WTC11 (cell line): Measurements from ENCODE around the gene CRYBA2. TPM values are rescaled to one million over a fixed set of nuclear protein-coding genes. Genes with fewer than 3 reads are reported as not detected.

ENCODE experiments used
- ATAC-seq: fragments of 200-7000 bp; cut with Tn5 transposase; 2 replicates; pipeline ENCODE4 v1.10.0; 2021; ENCODE audit warnings: mild to moderate bottlenecking, moderate library complexity
- CTCF ChIA-PET: fragments of 300-600 bp; sonication (Branson Sonifier 250); formaldehyde crosslinking; loops from one replicate; lab custom pipeline; 2021; ENCODE audit warnings: antibody characterized with exemption; lab: Charles Lee
- POLR2A ChIA-PET: fragments of 350-600 bp; sonication (Branson Sonifier 250); formaldehyde crosslinking; loops from one replicate; lab custom pipeline; 2021; ENCODE audit warnings: antibody characterized with exemption; lab: Charles Lee
- DNase-seq: peaks from one replicate; pipeline ENCODE4 v3.0.0; 2021; ENCODE audit warnings: low spot score
- H3K27ac Mint-ChIP-seq: 2 replicates; pipeline ENCODE4 v1.8.0; 2021; ENCODE audit warnings: mixed read lengths
- H3K27me3 Mint-ChIP-seq: 2 replicates; pipeline ENCODE4 v1.8.0; 2021; ENCODE audit warnings: low read depth, mild to moderate bottlenecking, moderate library complexity, mixed read lengths
- H3K36me3 Mint-ChIP-seq: 2 replicates; pipeline ENCODE4 v1.8.0; 2021; ENCODE audit warnings: mixed read lengths
- H3K4me1 Mint-ChIP-seq: 2 replicates; pipeline ENCODE4 v1.8.0; 2022; ENCODE audit warnings: mixed read lengths
- H3K4me3 Mint-ChIP-seq: 2 replicates; pipeline ENCODE4 v1.8.0; 2021; ENCODE audit warnings: mild to moderate bottlenecking, moderate library complexity, mixed read lengths
- H3K9me3 Mint-ChIP-seq: 2 replicates; pipeline ENCODE4 v1.8.0; 2021; ENCODE audit warnings: mixed read lengths
- ELF4 ChIP-seq: sonication (generic); formaldehyde crosslinking; IDR thresholded peaks from 2 replicates; pipeline ENCODE4 v1.8.1; 2022; ENCODE audit warnings: low read depth, mild to moderate bottlenecking, moderate library complexity, missing genetic modification reagents
- EMX1 ChIP-seq: fragments of 250-450 bp; sonication (Bioruptor Pico); IDR thresholded peaks from 2 replicates; pipeline ENCODE4 v1.8.0; 2021; ENCODE audit warnings: mild to moderate bottlenecking
- ESRRA ChIP-seq: sonication (generic); formaldehyde crosslinking; IDR thresholded peaks from 2 replicates; pipeline ENCODE4 v1.8.1; 2022; ENCODE audit warnings: mild to moderate bottlenecking, missing genetic modification reagents, borderline replicate concordance
- FOXP1 ChIP-seq: sonication (generic); formaldehyde crosslinking; IDR thresholded peaks from 2 replicates; pipeline ENCODE4 v1.8.0; 2022; ENCODE audit warnings: missing genetic modification reagents, mild to moderate bottlenecking, moderate library complexity, borderline replicate concordance
- GABPB1 ChIP-seq: sonication (generic); formaldehyde crosslinking; IDR thresholded peaks from 2 replicates; pipeline ENCODE4 v1.8.1; 2023; ENCODE audit warnings: mild to moderate bottlenecking, missing genetic modification reagents
- GRHL2 ChIP-seq: fragments of 250-450 bp; sonication (Bioruptor Pico); IDR thresholded peaks from 2 replicates; pipeline ENCODE4 v1.8.0; 2022; ENCODE audit warnings: mild to moderate bottlenecking, moderate library complexity; ENCODE audit not compliant: insufficient replicate concordance, severe bottlenecking
- TCF7 ChIP-seq: sonication (generic); formaldehyde crosslinking; IDR thresholded peaks from 2 replicates; pipeline ENCODE4 v1.8.0; 2022; ENCODE audit warnings: mild to moderate bottlenecking, low read depth, missing genetic modification reagents, moderate library complexity
- TEAD1 ChIP-seq: sonication (generic); formaldehyde crosslinking; IDR thresholded peaks from 2 replicates; pipeline ENCODE4 v1.8.0; 2022; ENCODE audit warnings: mild to moderate bottlenecking, missing genetic modification reagents
- ZNF121 ChIP-seq: sonication (generic); formaldehyde crosslinking; IDR thresholded peaks from 2 replicates; pipeline ENCODE4 v1.8.0; 2023; ENCODE audit warnings: missing genetic modification reagents
- ZNF317 ChIP-seq: sonication (generic); formaldehyde crosslinking; IDR thresholded peaks from 2 replicates; pipeline ENCODE4 v1.8.1; 2023; ENCODE audit warnings: low read depth, mild to moderate bottlenecking, moderate library complexity, missing genetic modification reagents, borderline replicate concordance
- ZNF416 ChIP-seq: fragments of 250-450 bp; sonication (Bioruptor Pico); IDR thresholded peaks from 2 replicates; pipeline ENCODE4 v1.9.0; 2021; ENCODE audit warnings: mild to moderate bottlenecking, inconsistent platforms
- total RNA-seq: library from RNA; stranded (reverse); gene quantifications from 3 replicates; pipeline ENCODE4 v1.2.3, GENCODE V29; 2021
- TF ChIP-seq, protein P1 (sequence below): fragments of 250-450 bp; sonication (Bioruptor Pico); IDR thresholded peaks from 2 replicates; pipeline ENCODE4 v1.9.0; 2021; ENCODE audit warnings: mild to moderate bottlenecking, borderline replicate concordance
- TF ChIP-seq, protein P2 (sequence below): fragments of 250-450 bp; sonication (Bioruptor Pico); conservative IDR thresholded peaks from 2 replicates; pipeline ENCODE4 v1.9.0; 2021; ENCODE audit warnings: mild to moderate bottlenecking
- TF ChIP-seq, protein P3 (sequence below): fragments of 250-450 bp; sonication (Bioruptor Pico); IDR thresholded peaks from 2 replicates; pipeline ENCODE4 v2.1.2; 2022; ENCODE audit warnings: mild to moderate bottlenecking, moderate library complexity
- TF ChIP-seq, protein P4 (sequence below): fragments of 250-450 bp; sonication (Bioruptor Pico); IDR thresholded peaks from 2 replicates; pipeline ENCODE4 v1.9.0; 2021; ENCODE audit warnings: mild to moderate bottlenecking
- TF ChIP-seq, protein P5 (sequence below): sonication (generic); formaldehyde crosslinking; IDR thresholded peaks from 2 replicates; pipeline ENCODE4 v1.8.1; 2023; ENCODE audit warnings: mild to moderate bottlenecking, missing genetic modification reagents, moderate library complexity
- TF ChIP-seq, protein P6 (sequence below): sonication (generic); formaldehyde crosslinking; IDR thresholded peaks from 2 replicates; pipeline ENCODE4 v1.8.1; 2023; ENCODE audit warnings: mild to moderate bottlenecking, missing genetic modification reagents, borderline replicate concordance
- TF ChIP-seq, protein P7 (sequence below): sonication (generic); formaldehyde crosslinking; IDR thresholded peaks from 2 replicates; pipeline ENCODE4 v1.8.0; 2023; ENCODE audit warnings: missing genetic modification reagents

Gene CRYBA2
- total RNA-seq, 1 experiment from 2014 or later = not detected

DNA sequence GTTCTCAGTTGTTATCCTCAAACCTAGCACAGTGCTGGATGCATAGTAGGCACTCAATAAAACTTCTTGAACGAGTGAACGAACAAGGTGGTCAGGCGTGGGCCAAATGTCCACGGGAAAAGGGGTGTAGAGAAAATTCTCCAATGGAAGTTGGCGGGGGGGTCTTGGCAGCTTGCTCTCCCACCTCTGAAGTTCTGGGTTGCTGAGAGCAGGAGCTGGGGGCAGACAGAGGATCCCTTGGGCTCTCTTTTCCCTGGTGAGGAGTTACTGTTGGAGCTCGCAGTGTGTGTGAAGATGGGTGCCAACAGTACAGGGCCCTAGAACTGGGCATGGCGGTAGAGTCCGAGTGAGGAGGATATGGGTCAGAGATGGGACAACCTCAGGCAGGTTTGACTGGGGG lies 2.3 kb upstream of the CRYBA2 start:
- Mint-ChIP-seq H3K36me3 (no peaks in the 10 kb centered on the region), H3K4me1 (peaks cover 21% of the 10 kb centered on the region), H3K27ac (no peak overlapping the region), H3K9me3 (no peaks in the 10 kb centered on the region), H3K4me3 (no peak overlapping the region), H3K27me3 (peaks cover 100% of the 10 kb centered on the region)
- DNase-seq = no peak
- no peak for TF ChIP-seq ZNF121 (CRISPR knock-in tag)
- TF ChIP-seq, protein P1, sequence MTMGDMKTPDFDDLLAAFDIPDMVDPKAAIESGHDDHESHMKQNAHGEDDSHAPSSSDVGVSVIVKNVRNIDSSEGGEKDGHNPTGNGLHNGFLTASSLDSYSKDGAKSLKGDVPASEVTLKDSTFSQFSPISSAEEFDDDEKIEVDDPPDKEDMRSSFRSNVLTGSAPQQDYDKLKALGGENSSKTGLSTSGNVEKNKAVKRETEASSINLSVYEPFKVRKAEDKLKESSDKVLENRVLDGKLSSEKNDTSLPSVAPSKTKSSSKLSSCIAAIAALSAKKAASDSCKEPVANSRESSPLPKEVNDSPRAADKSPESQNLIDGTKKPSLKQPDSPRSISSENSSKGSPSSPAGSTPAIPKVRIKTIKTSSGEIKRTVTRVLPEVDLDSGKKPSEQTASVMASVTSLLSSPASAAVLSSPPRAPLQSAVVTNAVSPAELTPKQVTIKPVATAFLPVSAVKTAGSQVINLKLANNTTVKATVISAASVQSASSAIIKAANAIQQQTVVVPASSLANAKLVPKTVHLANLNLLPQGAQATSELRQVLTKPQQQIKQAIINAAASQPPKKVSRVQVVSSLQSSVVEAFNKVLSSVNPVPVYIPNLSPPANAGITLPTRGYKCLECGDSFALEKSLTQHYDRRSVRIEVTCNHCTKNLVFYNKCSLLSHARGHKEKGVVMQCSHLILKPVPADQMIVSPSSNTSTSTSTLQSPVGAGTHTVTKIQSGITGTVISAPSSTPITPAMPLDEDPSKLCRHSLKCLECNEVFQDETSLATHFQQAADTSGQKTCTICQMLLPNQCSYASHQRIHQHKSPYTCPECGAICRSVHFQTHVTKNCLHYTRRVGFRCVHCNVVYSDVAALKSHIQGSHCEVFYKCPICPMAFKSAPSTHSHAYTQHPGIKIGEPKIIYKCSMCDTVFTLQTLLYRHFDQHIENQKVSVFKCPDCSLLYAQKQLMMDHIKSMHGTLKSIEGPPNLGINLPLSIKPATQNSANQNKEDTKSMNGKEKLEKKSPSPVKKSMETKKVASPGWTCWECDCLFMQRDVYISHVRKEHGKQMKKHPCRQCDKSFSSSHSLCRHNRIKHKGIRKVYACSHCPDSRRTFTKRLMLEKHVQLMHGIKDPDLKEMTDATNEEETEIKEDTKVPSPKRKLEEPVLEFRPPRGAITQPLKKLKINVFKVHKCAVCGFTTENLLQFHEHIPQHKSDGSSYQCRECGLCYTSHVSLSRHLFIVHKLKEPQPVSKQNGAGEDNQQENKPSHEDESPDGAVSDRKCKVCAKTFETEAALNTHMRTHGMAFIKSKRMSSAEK = no peak
- TF ChIP-seq ZNF317 (CRISPR knock-in tag) = no peak
- TF ChIP-seq ESRRA = no peak
- TF ChIP-seq FOXP1 (CRISPR knock-in tag) = no peak
- TF ChIP-seq, protein P2, sequence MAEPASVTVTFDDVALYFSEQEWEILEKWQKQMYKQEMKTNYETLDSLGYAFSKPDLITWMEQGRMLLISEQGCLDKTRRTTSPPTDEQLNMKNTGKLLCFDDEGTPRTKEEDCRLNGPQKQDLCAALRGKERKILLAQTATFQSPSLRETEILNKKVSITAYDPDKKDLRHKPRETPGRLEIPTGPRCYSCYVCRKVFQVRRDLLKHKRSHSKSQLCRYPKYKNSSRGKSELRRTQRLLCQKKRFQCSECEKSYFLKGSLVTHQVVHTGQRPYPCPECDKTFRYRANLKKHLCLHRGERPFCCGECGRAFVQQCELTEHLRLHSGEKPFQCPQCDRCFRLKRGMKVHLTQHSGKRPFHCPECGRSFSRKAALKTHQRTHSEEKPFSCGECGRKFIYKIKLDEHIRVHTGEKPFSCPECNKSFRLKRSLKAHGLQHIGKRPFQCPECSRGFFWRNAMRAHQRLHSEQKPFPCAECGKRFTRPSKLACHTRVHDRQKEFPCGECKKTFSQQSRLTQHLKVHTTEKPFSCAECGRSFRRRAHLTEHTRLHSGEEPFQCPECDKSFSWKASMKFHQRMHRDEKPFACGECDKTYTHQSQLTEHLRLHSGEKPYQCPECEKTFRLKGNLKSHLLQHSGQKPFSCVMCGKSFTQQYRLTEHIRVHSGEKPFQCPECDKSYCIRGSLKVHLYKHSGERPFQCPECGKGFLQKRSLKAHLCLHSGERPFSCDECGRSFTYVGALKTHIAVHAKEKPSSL (CRISPR knock-in tag) = no peak
- TF ChIP-seq GABPB1 (CRISPR knock-in tag) = no peak
- TF ChIP-seq, protein P3, sequence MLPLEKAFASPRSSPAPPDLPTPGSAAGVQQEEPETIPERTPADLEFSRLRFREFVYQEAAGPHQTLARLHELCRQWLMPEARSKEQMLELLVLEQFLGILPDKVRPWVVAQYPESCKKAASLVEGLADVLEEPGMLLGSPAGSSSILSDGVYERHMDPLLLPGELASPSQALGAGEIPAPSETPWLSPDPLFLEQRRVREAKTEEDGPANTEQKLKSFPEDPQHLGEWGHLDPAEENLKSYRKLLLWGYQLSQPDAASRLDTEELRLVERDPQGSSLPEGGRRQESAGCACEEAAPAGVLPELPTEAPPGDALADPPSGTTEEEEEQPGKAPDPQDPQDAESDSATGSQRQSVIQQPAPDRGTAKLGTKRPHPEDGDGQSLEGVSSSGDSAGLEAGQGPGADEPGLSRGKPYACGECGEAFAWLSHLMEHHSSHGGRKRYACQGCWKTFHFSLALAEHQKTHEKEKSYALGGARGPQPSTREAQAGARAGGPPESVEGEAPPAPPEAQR (CRISPR knock-in tag) = no peak
- no peak for TF ChIP-seq GRHL2 (CRISPR knock-in tag)
- no peak for TF ChIP-seq TCF7
- TF ChIP-seq, protein P4, sequence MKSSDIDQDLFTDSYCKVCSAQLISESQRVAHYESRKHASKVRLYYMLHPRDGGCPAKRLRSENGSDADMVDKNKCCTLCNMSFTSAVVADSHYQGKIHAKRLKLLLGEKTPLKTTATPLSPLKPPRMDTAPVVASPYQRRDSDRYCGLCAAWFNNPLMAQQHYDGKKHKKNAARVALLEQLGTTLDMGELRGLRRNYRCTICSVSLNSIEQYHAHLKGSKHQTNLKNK (CRISPR knock-in tag) = no peak
- ChIA-PET CTCF (interaction anchor here (0.6 to 10.6 kb wide), 16 partner anchors 10 to 125 kb away, joined by 3 to 158 read pairs (median 4); partner anchors contain the start of gene FEV), POLR2A (no interaction called here)
- no peak for ATAC-seq

DNA sequence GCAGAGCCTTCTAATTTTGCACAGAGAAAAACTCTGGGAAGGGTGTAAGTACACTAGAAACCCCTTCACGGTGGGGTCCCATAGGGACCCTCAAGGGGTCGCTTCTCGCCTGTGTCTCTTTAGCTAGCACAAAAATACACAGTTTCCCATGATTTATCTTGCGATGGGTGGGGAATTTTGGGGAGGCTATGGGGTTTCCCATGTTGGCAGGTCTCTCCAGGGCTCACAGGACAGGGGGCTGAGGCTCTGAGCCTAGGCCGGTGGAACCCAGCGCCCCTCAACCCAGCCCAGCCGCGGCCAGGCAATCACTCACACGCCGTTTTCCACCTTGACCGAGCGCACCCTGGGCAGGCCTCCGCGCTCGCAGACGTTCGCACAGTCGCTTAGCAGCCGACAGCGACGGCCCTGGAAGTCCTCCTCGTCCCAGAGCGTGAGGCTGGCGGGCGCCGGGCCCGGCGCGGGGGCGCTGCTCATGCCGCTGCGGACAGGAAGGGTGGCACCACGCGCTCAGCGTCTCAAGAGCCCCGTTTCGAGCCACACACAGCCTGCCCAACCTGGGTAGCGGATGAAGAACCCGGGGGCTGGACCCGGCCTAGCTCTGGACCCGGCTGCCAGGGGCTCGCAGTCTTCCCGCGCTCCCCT lies 398 bp downstream of the CRYBA2 start:
- peaks cover 6% of the 10 kb centered on the region for H3K4me1 Mint-ChIP-seq
- ChIA-PET CTCF (interaction anchor here (1.0 to 10.6 kb wide), 7 partner anchors 9 to 116 kb away, joined by 3 to 158 read pairs (median 9); partner anchors contain the start of genes CFAP65 and FEV), POLR2A (no interaction called here)
- peaks cover 100% of the 10 kb centered on the region for H3K27me3 Mint-ChIP-seq
- ATAC-seq (peak; percentile 10), DNase-seq (no peak)
- no peak overlapping the region for H3K27ac Mint-ChIP-seq
- no peaks in the 10 kb centered on the region for H3K9me3 Mint-ChIP-seq
- no peaks in the 10 kb centered on the region for H3K36me3 Mint-ChIP-seq
- no peak overlapping the region for H3K4me3 Mint-ChIP-seq
- TF ChIP-seq, protein P5, sequence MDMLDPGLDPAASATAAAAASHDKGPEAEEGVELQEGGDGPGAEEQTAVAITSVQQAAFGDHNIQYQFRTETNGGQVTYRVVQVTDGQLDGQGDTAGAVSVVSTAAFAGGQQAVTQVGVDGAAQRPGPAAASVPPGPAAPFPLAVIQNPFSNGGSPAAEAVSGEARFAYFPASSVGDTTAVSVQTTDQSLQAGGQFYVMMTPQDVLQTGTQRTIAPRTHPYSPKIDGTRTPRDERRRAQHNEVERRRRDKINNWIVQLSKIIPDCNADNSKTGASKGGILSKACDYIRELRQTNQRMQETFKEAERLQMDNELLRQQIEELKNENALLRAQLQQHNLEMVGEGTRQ (CRISPR knock-in tag) = no peak
- TF ChIP-seq ELF4 (no peak), TEAD1 (CRISPR knock-in tag) (no peak), ZNF416 (no peak), EMX1 (CRISPR knock-in tag) (no peak)
- TF ChIP-seq, protein P6, sequence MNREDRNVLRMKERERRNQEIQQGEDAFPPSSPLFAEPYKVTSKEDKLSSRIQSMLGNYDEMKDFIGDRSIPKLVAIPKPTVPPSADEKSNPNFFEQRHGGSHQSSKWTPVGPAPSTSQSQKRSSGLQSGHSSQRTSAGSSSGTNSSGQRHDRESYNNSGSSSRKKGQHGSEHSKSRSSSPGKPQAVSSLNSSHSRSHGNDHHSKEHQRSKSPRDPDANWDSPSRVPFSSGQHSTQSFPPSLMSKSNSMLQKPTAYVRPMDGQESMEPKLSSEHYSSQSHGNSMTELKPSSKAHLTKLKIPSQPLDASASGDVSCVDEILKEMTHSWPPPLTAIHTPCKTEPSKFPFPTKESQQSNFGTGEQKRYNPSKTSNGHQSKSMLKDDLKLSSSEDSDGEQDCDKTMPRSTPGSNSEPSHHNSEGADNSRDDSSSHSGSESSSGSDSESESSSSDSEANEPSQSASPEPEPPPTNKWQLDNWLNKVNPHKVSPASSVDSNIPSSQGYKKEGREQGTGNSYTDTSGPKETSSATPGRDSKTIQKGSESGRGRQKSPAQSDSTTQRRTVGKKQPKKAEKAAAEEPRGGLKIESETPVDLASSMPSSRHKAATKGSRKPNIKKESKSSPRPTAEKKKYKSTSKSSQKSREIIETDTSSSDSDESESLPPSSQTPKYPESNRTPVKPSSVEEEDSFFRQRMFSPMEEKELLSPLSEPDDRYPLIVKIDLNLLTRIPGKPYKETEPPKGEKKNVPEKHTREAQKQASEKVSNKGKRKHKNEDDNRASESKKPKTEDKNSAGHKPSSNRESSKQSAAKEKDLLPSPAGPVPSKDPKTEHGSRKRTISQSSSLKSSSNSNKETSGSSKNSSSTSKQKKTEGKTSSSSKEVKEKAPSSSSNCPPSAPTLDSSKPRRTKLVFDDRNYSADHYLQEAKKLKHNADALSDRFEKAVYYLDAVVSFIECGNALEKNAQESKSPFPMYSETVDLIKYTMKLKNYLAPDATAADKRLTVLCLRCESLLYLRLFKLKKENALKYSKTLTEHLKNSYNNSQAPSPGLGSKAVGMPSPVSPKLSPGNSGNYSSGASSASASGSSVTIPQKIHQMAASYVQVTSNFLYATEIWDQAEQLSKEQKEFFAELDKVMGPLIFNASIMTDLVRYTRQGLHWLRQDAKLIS (CRISPR knock-in tag) = no peak
- TF ChIP-seq, protein P7, sequence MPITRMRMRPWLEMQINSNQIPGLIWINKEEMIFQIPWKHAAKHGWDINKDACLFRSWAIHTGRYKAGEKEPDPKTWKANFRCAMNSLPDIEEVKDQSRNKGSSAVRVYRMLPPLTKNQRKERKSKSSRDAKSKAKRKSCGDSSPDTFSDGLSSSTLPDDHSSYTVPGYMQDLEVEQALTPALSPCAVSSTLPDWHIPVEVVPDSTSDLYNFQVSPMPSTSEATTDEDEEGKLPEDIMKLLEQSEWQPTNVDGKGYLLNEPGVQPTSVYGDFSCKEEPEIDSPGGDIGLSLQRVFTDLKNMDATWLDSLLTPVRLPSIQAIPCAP (CRISPR knock-in tag) = no peak
